A673 (cell line): Measurements from ENCODE around the gene SLC43A3.

Source experiments
- CTCF ChIP-seq: fragments of 300-800, 200-600 bp; sonication (generic); conservative IDR thresholded peaks from 2 replicates; pipeline ENCODE4 v1.5.1; 2017; ENCODE audit warnings: low read depth, mild to moderate bottlenecking, antibody characterized with exemption, low read length, moderate library complexity, mixed read lengths
- EZH2 ChIP-seq: fragments of 200-600 bp; sonication (generic); IDR thresholded peaks from 2 replicates; pipeline ENCODE4 v1.6.1; 2017; ENCODE audit warnings: borderline replicate concordance, low read depth, mild to moderate bottlenecking, mixed read lengths, antibody characterized with exemption, low read length; ENCODE audit not compliant: poor library complexity, severe bottlenecking

- TF ChIP-seq CTCF: no peak
- TF ChIP-seq EZH2: no peak
These were observed 23.1 kb downstream of the SLC43A3 start for GRCh38 chr11:57403802-57404147.
